Mesendoderm (in vitro differentiated cells): ENCODE results near the gene CLDN24.

Experiments
- DNase-seq: peaks from one replicate; pipeline ENCODE4 v3.0.0; 2013
- H2AK5ac ChIP-seq: 2 replicates; pipeline ENCODE4 v1.6.1; 2013; ENCODE audit warnings: low read length, inconsistent platforms
- H2BK120ac ChIP-seq: 2 replicates; pipeline ENCODE4 v1.6.1; 2013; ENCODE audit warnings: low read depth, mild to moderate bottlenecking, low read length, moderate library complexity, mixed read lengths
- H2BK15ac ChIP-seq: replicated peaks from 2 replicates; pipeline ENCODE4 v1.6.1; 2013; ENCODE audit warnings: low read depth, mild to moderate bottlenecking, moderate library complexity
- H2BK5ac ChIP-seq: 2 replicates; pipeline ENCODE4 v1.6.1; 2013; ENCODE audit warnings: low read length, inconsistent platforms
- H3K18ac ChIP-seq: 2 replicates; pipeline ENCODE4 v1.6.1; 2013; ENCODE audit warnings: mild to moderate bottlenecking, low read length, mixed read lengths
- H3K23ac ChIP-seq: one replicate; pipeline ENCODE4 v1.6.1; 2013; ENCODE audit warnings: low read length
- H3K27ac ChIP-seq: 2 replicates; pipeline ENCODE4 v1.5.1; 2013; ENCODE audit warnings: low read depth, mild to moderate bottlenecking, inconsistent platforms, low read length, moderate library complexity
- H3K27me3 ChIP-seq: 2 replicates; pipeline ENCODE4 v1.6.1; 2013; ENCODE audit warnings: low read length, control low read depth, mild to moderate bottlenecking, inconsistent platforms; ENCODE audit not compliant: insufficient read depth, poor library complexity
- H3K36me3 ChIP-seq: 2 replicates; pipeline ENCODE4 v1.6.1; 2013; ENCODE audit warnings: low read length, inconsistent platforms; ENCODE audit not compliant: control insufficient read depth, insufficient read depth
- H3K4ac ChIP-seq: one replicate; pipeline ENCODE4 v1.6.1; 2013; ENCODE audit warnings: low read depth, mild to moderate bottlenecking, low read length, moderate library complexity
- H3K4me1 ChIP-seq: 2 replicates; pipeline ENCODE4 v1.6.1; 2013; ENCODE audit warnings: low read depth, low read length, inconsistent platforms; ENCODE audit not compliant: control insufficient read depth
- H3K4me2 ChIP-seq: 2 replicates; pipeline ENCODE4 v1.6.1; 2013; ENCODE audit warnings: low read length
- H3K4me3 ChIP-seq: 2 replicates; pipeline ENCODE4 v1.5.1; 2013; ENCODE audit warnings: mild to moderate bottlenecking, low read length
- H3K56ac ChIP-seq: one replicate; pipeline ENCODE4 v1.6.1; 2013; ENCODE audit warnings: low read length
- H3K79me1 ChIP-seq: 2 replicates; pipeline ENCODE4 v1.6.1; 2013; ENCODE audit warnings: low read length, inconsistent platforms
- H3K79me2 ChIP-seq: 2 replicates; pipeline ENCODE4 v1.6.1; 2013; ENCODE audit warnings: mild to moderate bottlenecking, low read length; ENCODE audit not compliant: control insufficient read depth, insufficient read depth
- H3K9ac ChIP-seq: 2 replicates; pipeline ENCODE4 v1.6.1; 2013; ENCODE audit warnings: low read length, inconsistent platforms
- H4K5ac ChIP-seq: one replicate; pipeline ENCODE4 v1.6.1; 2013; ENCODE audit warnings: low read length
- H4K8ac ChIP-seq: one replicate; pipeline ENCODE4 v1.6.1; 2013; ENCODE audit warnings: low read depth, mild to moderate bottlenecking, control low read depth, low read length, moderate library complexity
- WGBS: extraction: QIAGEN DNeasy Blood & Tissue Kit; methylation state at CpG from one replicate; pipeline ENCODE4 v1.1.7; 2013; ENCODE audit warnings: low lambda C conversion rate, missing lambda C conversion rate; ENCODE audit not compliant: insufficient coverage; ENCODE audit errors: extremely low coverage; 5-methylcytosine and 5-hydroxymethylcytosine counted together

The CLDN24 gene

GRCh38 chr4:183272384-183272783, 49.8 kb downstream of the CLDN24 start:
- H3K27ac ChIP-seq = no peak overlapping the region
- H3K36me3 ChIP-seq = no peaks in the 10 kb centered on the region
- WGBS = no CpG with 5 or more reads among the region's 3 CpGs

More at GRCh38 chr4:183272384-183272783, 49.8 kb downstream of the CLDN24 start:
- no peak overlapping the region for H2AK5ac ChIP-seq
- H3K4me2 ChIP-seq = no peak overlapping the region
- no peak for DNase-seq
- no peak overlapping the region for H3K9ac ChIP-seq
- H3K4ac ChIP-seq = no peak overlapping the region
- no peaks in the 10 kb centered on the region for H3K27me3 ChIP-seq
- H2BK15ac ChIP-seq = no peak overlapping the region
- H3K23ac ChIP-seq = no peak overlapping the region
- H3K4me1 ChIP-seq = no peaks in the 10 kb centered on the region
- no peaks in the 10 kb centered on the region for H3K79me1 ChIP-seq
- no peak overlapping the region for H2BK5ac ChIP-seq
- no peak overlapping the region for H2BK120ac ChIP-seq
- H3K79me2 ChIP-seq = no peaks in the 10 kb centered on the region
- no peak overlapping the region for H4K5ac ChIP-seq
- H3K4me3 ChIP-seq = no peak overlapping the region
- H3K18ac ChIP-seq = no peak overlapping the region
- no peak overlapping the region for H4K8ac ChIP-seq
- no peak overlapping the region for H3K56ac ChIP-seq
